H1 (cell line): ENCODE data around the gene RPTN. TPM values are rescaled to one million over a fixed set of nuclear protein-coding genes. Genes with fewer than 3 reads are reported as not detected.

ENCODE experiments used
- CTCF ChIA-PET: fragments of 300-600 bp; sonication (Branson Sonifier 250); formaldehyde crosslinking; loops from one replicate; lab custom pipeline; 2021; ENCODE audit not compliant: partially characterized antibody; lab: Charles Lee
- POLR2A ChIA-PET: fragments of 300-600 bp; sonication (Branson Sonifier 250); formaldehyde crosslinking; loops from one replicate; lab custom pipeline; 2021; ENCODE audit warnings: inconsistent platforms; ENCODE audit not compliant: partially characterized antibody; lab: Charles Lee
- DNase-seq, 2 experiments: peaks; one replicate each; pipeline versions ENCODE4 v3.0.0 to v3.0.0-alpha.2; 2010 to 2022; ENCODE audit warnings: low spot score in 2 of 2, low read depth in 1 of 2, mixed read lengths in 1 of 2
- FAIRE-seq: peaks from 2 replicates; lab custom pipeline; 2011; peaks lifted over from hg19 to GRCh38; lab: Jason Lieb, UNC
- H2AFZ ChIP-seq: 2 replicates; pipeline ENCODE4 v1.8.1; 2012; ENCODE audit warnings: low read length, inconsistent platforms
- H2AK5ac ChIP-seq: 2 replicates; pipeline ENCODE4 v1.6.1; 2013; ENCODE audit warnings: low read depth, low read length
- H2BK120ac ChIP-seq: replicated peaks from 2 replicates; pipeline ENCODE3; 2013; ENCODE audit warnings: low read depth, low read length, inconsistent platforms
- H2BK12ac ChIP-seq: 2 replicates; pipeline ENCODE4 v1.6.1; 2013; ENCODE audit warnings: low read depth, low read length
- H2BK15ac ChIP-seq: 2 replicates; pipeline ENCODE4 v1.6.1; 2013; ENCODE audit warnings: low read length
- H2BK20ac ChIP-seq: 2 replicates; pipeline ENCODE4 v1.6.1; 2013; ENCODE audit warnings: low read length
- H2BK5ac ChIP-seq: 2 replicates; pipeline ENCODE4 v1.6.1; 2013; ENCODE audit warnings: low read depth, low read length
- H3K14ac ChIP-seq: 2 replicates; pipeline ENCODE4 v1.6.1; 2013; ENCODE audit warnings: inconsistent platforms; ENCODE audit not compliant: insufficient read length
- H3K18ac ChIP-seq: 2 replicates; pipeline ENCODE4 v1.6.1; 2013; ENCODE audit warnings: low read length; ENCODE audit errors: extremely low read depth
- H3K23ac ChIP-seq: 2 replicates; pipeline ENCODE4 v1.6.1; 2013; ENCODE audit warnings: inconsistent platforms; ENCODE audit not compliant: insufficient read length
- H3K23me2 ChIP-seq: 2 replicates; pipeline ENCODE4 v1.6.1; 2013; ENCODE audit warnings: low read depth, low read length
- H3K27ac ChIP-seq: 2 replicates; pipeline ENCODE4 v1.6.1; 2011; ENCODE audit warnings: low read depth, low read length, inconsistent platforms
- H3K27me3 ChIP-seq, 4 experiments: replicated peaks in 1 of 4; 1 replicate in 1 of 4; 2 replicates in 3 of 4; pipeline versions ENCODE4 v1.6.1 to v1.8.1; 2011 to 2013; ENCODE audit warnings: low read length in 3 of 4, mild to moderate bottlenecking in 3 of 4, inconsistent platforms in 2 of 4, mixed read lengths in 2 of 4, moderate library complexity in 1 of 4; ENCODE audit not compliant: control insufficient read depth in 3 of 4, insufficient read depth in 3 of 4; ENCODE audit errors: extremely low read depth in 1 of 4
- H3K36me3 ChIP-seq, 4 experiments: 2 replicates each; pipeline versions ENCODE4 v1.6.1 to v1.8.1; 2011 to 2013; ENCODE audit warnings: mild to moderate bottlenecking in 4 of 4, low read length in 3 of 4, moderate library complexity in 2 of 4, control low read depth in 1 of 4, inconsistent platforms in 1 of 4; ENCODE audit not compliant: insufficient read depth in 4 of 4, control insufficient read depth in 2 of 4
- H3K4ac ChIP-seq: replicated peaks from 2 replicates; pipeline ENCODE3; 2013; ENCODE audit warnings: low read length, low read depth, mixed read lengths, inconsistent platforms; ENCODE audit not compliant: insufficient read length
- H3K4me1 ChIP-seq, 4 experiments: replicated peaks in 1 of 4; 1 replicate in 1 of 4; 2 replicates in 3 of 4; pipeline versions ENCODE4 v1.6.1 to v1.8.1; 2011 to 2013; ENCODE audit warnings: low read length in 3 of 4, inconsistent platforms in 2 of 4, mixed read lengths in 1 of 4; ENCODE audit not compliant: insufficient read depth in 4 of 4, control insufficient read depth in 3 of 4
- H3K4me2 ChIP-seq, 2 experiments: 2 replicates each; pipeline versions ENCODE4 v1.6.1 to v1.8.1; 2011 to 2013; ENCODE audit warnings: low read depth in 2 of 2, low read length in 2 of 2, control low read depth in 1 of 2, inconsistent platforms in 1 of 2, mild to moderate bottlenecking in 1 of 2; ENCODE audit not compliant: insufficient read depth in 1 of 2
- H3K4me3 ChIP-seq, 4 experiments: fragments of 200-600, 300-600 bp in 1 of 4; sonication (generic), shearing (Covaris generic), sonication (Bioruptor Twin) in 1 of 4; 2 replicates each; pipeline versions ENCODE4 v1.5.1 to v1.8.1; 2011 to 2016; ENCODE audit warnings: low read length in 4 of 4, low read depth in 3 of 4, control low read depth in 2 of 4, inconsistent platforms in 2 of 4, mild to moderate bottlenecking in 2 of 4, mixed read lengths in 1 of 4, moderate library complexity in 1 of 4; ENCODE audit not compliant: insufficient read depth in 2 of 4; ENCODE audit errors: extremely low read depth in 1 of 4
- H3K56ac ChIP-seq: replicated peaks from 2 replicates; pipeline ENCODE3; 2013; ENCODE audit warnings: low read depth, mild to moderate bottlenecking, mixed read lengths, low read length, inconsistent platforms; ENCODE audit not compliant: insufficient read length
- H3K79me1 ChIP-seq: 2 replicates; pipeline ENCODE4 v1.6.1; 2013; ENCODE audit warnings: low read depth, low read length, control low read depth
- H3K79me2 ChIP-seq, 2 experiments: 2 replicates each; pipeline versions ENCODE4 v1.6.1 to v1.8.1; 2012 to 2013; ENCODE audit warnings: low read length in 2 of 2, mild to moderate bottlenecking in 2 of 2, inconsistent platforms in 1 of 2; ENCODE audit not compliant: insufficient read depth in 2 of 2, control insufficient read depth in 1 of 2
- H3K9ac ChIP-seq, 4 experiments: replicated peaks in 1 of 4; 1 replicate in 1 of 4; 2 replicates in 3 of 4; pipeline versions ENCODE4 v1.6.1 to v1.8.1; 2011 to 2013; ENCODE audit warnings: low read depth in 3 of 4, low read length in 3 of 4, control low read depth in 2 of 4, mild to moderate bottlenecking in 2 of 4, moderate library complexity in 2 of 4, inconsistent platforms in 1 of 4; ENCODE audit errors: extremely low read depth in 1 of 4
- H3K9me3 ChIP-seq, 2 experiments: 2 replicates each; pipeline versions ENCODE4 v1.6.1 to v1.8.1; 2012 to 2013; ENCODE audit warnings: mild to moderate bottlenecking in 2 of 2, moderate library complexity in 2 of 2, control low read depth in 1 of 2, inconsistent platforms in 1 of 2, low read depth in 1 of 2, low read length in 1 of 2, mixed read lengths in 1 of 2; ENCODE audit not compliant: insufficient read depth in 2 of 2
- H4K20me1 ChIP-seq, 2 experiments: replicated peaks in 1 of 2; 2 replicates each; pipeline versions ENCODE3 to v1.8.1; 2011 to 2013; ENCODE audit warnings: inconsistent platforms in 2 of 2, low read length in 2 of 2, mild to moderate bottlenecking in 1 of 2; ENCODE audit not compliant: insufficient read depth in 2 of 2, control insufficient read depth in 1 of 2
- H4K5ac ChIP-seq: 2 replicates; pipeline ENCODE4 v1.6.1; 2013; ENCODE audit warnings: low read length, low read depth, mixed read lengths, inconsistent platforms; ENCODE audit not compliant: insufficient read length
- H4K8ac ChIP-seq: 2 replicates; pipeline ENCODE4 v1.8.0; 2013; ENCODE audit warnings: mild to moderate bottlenecking, moderate library complexity, low read length, inconsistent platforms; ENCODE audit not compliant: insufficient read depth; ENCODE audit errors: extremely low read depth
- H4K91ac ChIP-seq: replicated peaks from 2 replicates; pipeline ENCODE3; 2013; ENCODE audit warnings: low read length, mixed read lengths, inconsistent platforms; ENCODE audit not compliant: insufficient read length
- BCL11A ChIP-seq, 2 experiments: IDR thresholded peaks; one replicate each; pipeline ENCODE4 v1.6.1; 2011; ENCODE audit warnings: low read depth in 2 of 2, low read length in 2 of 2, mild to moderate bottlenecking in 2 of 2
- EZH2 ChIP-seq: fragments of 200-600 bp; sonication (generic); IDR thresholded peaks from 2 replicates; pipeline ENCODE4 v1.7.1; 2012; ENCODE audit warnings: low read depth, mild to moderate bottlenecking, moderate library complexity, low read length, inconsistent platforms; ENCODE audit not compliant: severe bottlenecking
- KDM1A ChIP-seq: fragments of 200-600, 300-600 bp; sonication (generic); IDR thresholded peaks from 2 replicates; pipeline ENCODE4 v1.7.1; 2016; ENCODE audit warnings: mild to moderate bottlenecking, low read length, borderline replicate concordance
- PHF8 ChIP-seq: fragments of 200-600 bp; sonication (generic); conservative IDR thresholded peaks from 2 replicates; pipeline ENCODE4 v1.7.1; 2012; ENCODE audit warnings: low read depth, mild to moderate bottlenecking, inconsistent platforms, low read length, moderate library complexity
- SP1 ChIP-seq: IDR thresholded peaks from 2 replicates; pipeline ENCODE4 v1.6.1; 2011; ENCODE audit warnings: low read depth, low read length
- TCF12 ChIP-seq: IDR thresholded peaks from 2 replicates; pipeline ENCODE4 v1.6.1; 2011; ENCODE audit warnings: low read depth, mild to moderate bottlenecking, low read length
- WGBS, 2 experiments: shearing (Covaris generic) in 1 of 2; methylation state at CpG; one replicate each; pipeline versions ENCODE4 v1.1.6 to v1.1.7; 2013 to 2015; ENCODE audit warnings: low lambda C conversion rate in 2 of 2, mixed read lengths in 2 of 2, inconsistent platforms in 1 of 2, low coverage in 1 of 2, missing lambda C conversion rate in 1 of 2; ENCODE audit not compliant: insufficient replicate concordance in 2 of 2, insufficient coverage in 1 of 2, insufficient read length in 1 of 2; ENCODE audit errors: extremely low coverage in 1 of 2, missing lambda C conversion rate in 1 of 2; 5-methylcytosine and 5-hydroxymethylcytosine counted together
- polyA plus RNA-seq, 7 experiments: library from polyadenylated mRNA; depleted of rRNA in 3 of 7; stranded (reverse) in 5 of 7; unstranded in 2 of 7; fragments of >200 nt in 5 of 7; fragments of 200-250 nt in 2 of 7; gene quantifications; 1 replicate in 5 of 7; 2 replicates in 1 of 7; 4 replicates in 1 of 7; pipeline versions ENCODE4 v1.2.1 to v1.2.3, GENCODE V29; 2011 to 2013; ENCODE audit warnings: missing spikeins in 2 of 7, mixed read lengths in 2 of 7
- total RNA-seq: library from RNA; stranded (reverse); fragmentation: NEBNext Ultra II Directional; extraction: Animal tissue kit (Norgen Biotek cat#: 25700); gene quantifications from 2 replicates; pipeline ENCODE4 v1.2.1, GENCODE V29; 2021

RPTN gene
- total and polyA plus RNA-seq, 2 of the 8 experiments (the other 6 are each of a cell fraction or from before 2014, with no cell fraction given) = not detected

DNA sequence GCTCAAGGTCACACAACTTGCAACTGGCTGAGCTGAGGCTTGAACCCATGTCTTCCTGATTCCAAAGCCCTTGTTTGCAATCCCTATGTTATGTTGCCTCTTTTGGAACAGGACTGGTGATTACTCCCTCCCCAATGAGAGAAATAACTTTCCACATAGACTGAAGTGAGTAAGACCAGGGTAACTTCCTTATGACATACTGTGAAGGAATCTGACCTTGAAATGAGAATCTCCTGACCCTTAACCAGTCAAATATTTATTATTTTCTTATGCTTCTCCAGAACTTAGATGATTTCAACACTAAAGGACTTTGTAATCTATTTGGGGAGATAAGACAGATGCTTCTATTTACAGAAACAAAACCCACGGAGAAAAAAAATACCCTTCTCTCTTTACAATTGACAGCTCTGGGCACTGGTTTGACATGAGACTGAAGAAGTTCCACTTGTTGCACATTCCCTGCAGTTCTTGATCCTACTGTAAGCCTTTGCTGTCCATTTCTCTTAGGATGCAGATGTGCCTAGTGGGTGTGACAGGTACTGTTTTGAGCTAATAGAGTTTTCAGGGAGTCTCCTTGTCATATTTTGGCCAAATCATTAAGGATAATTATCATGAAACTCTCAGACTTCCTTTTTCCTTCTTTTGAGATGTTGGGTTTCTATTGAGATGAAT lies 3.9 kb upstream of the RPTN start:
- no peak overlapping the region for H3K4ac ChIP-seq
- no peak overlapping the region for H3K56ac ChIP-seq
- H2BK12ac ChIP-seq = no peak overlapping the region
- H2BK20ac ChIP-seq = no peak overlapping the region
- no peak overlapping the region for H3K4me3 ChIP-seq
- DNase-seq (no peak), FAIRE-seq (no peak)
- H4K20me1 ChIP-seq = no peaks in the 10 kb centered on the region
- peaks cover 64 to 74% of the 10 kb centered on the region in 2 experiments for H3K9me3 ChIP-seq
- POLR2A ChIA-PET = no interaction called here
- H4K8ac ChIP-seq = no peak overlapping the region
- no peak overlapping the region for H3K23ac ChIP-seq
- H3K27ac ChIP-seq = no peak overlapping the region
- H3K14ac ChIP-seq = no peak overlapping the region
- no peaks in the 10 kb centered on the region for H3K36me3 ChIP-seq
- no peaks in the 10 kb centered on the region for H3K23me2 ChIP-seq
- no peaks in the 10 kb centered on the region for H3K79me1 ChIP-seq
- H2BK5ac ChIP-seq = no peak overlapping the region
- H3K79me2 ChIP-seq = no peaks in the 10 kb centered on the region
- H3K27me3 ChIP-seq = no peaks in the 10 kb centered on the region
- TF ChIP-seq TCF12 = no peak
- no peak for TF ChIP-seq BCL11A (IDR thresholded peaks at IDR 0.05; ENCODE audit: low read depth in 2 of 2, low read length in 2 of 2)
- no peak for TF ChIP-seq SP1
- TF ChIP-seq KDM1A = no peak
- TF ChIP-seq PHF8 = no peak
- no peak for TF ChIP-seq EZH2
- no peak overlapping the region for H3K18ac ChIP-seq
- CTCF ChIA-PET = no interaction called here
- no peak overlapping the region for H4K91ac ChIP-seq
- H3K9ac ChIP-seq = no peak overlapping the region
- 79% methylated on average over 1 of the region's 1 CpG; no CpG with 5 or more reads in 1 of the 2 experiments for WGBS, 2 experiments
- no peak overlapping the region for H2BK120ac ChIP-seq
- no peak overlapping the region for H2AFZ ChIP-seq
- H3K4me2 ChIP-seq = no peak overlapping the region
- no peak overlapping the region for H2BK15ac ChIP-seq
- H2AK5ac ChIP-seq = no peak overlapping the region
- H3K4me1 ChIP-seq = no peaks in the 10 kb centered on the region
- H4K5ac ChIP-seq = no peak overlapping the region
